Sigmoid colon (tissue), 7 donors: ENCODE data around the gene TBX4. TPM values are rescaled to one million over a fixed set of nuclear protein-coding genes. Genes with fewer than 3 reads are reported as not detected.

Experiments used
- DNase-seq: peaks from one replicate; pipeline ENCODE4 v3.0.0-alpha.2; 2019
- H3K27ac ChIP-seq, 4 donors: fragments of 200-600 bp; sonication (generic); one replicate each; pipeline ENCODE4 v1.5.1; 2016 to 2019; ENCODE audit warnings: mild to moderate bottlenecking in 1 of 4
- H3K27me3 ChIP-seq, 3 donors: fragments of 200-600 bp; sonication (generic); one replicate each; pipeline ENCODE4 v1.5.1; 2019; ENCODE audit warnings: mild to moderate bottlenecking in 1 of 3
- H3K36me3 ChIP-seq, 4 donors: fragments of 200-600 bp; sonication (generic); one replicate each; pipeline ENCODE4 v1.5.1; 2016 to 2019
- H3K4me1 ChIP-seq, 4 donors: fragments of 200-600 bp; sonication (generic); one replicate each; pipeline ENCODE4 v1.5.1; 2017 to 2019
- H3K4me3 ChIP-seq, 4 donors: fragments of 200-600 bp; sonication (generic); one replicate each; pipeline ENCODE4 v1.5.1; 2017 to 2019; ENCODE audit warnings: mild to moderate bottlenecking in 2 of 4, moderate library complexity in 1 of 4
- H3K9me3 ChIP-seq, 4 donors: fragments of 200-600 bp in 3 of 4; sonication (generic) in 3 of 4; one replicate each; pipeline versions ENCODE4 v1.5.1 to v1.6.1; 2013 to 2019
- CTCF ChIP-seq, 4 experiments: fragments of 450-650 bp in 3 of 4; fragments of 200-600 bp in 1 of 4; IDR thresholded peaks; one replicate each; pipeline ENCODE4 v1.5.1; 2016 to 2019; ENCODE audit warnings: antibody characterized with exemption in 4 of 4, mild to moderate bottlenecking in 3 of 4, moderate library complexity in 2 of 4
- EP300 ChIP-seq, 4 donors: sonication (generic); formaldehyde crosslinking; IDR thresholded peaks; one replicate each; pipeline ENCODE4 v1.6.1; 2017; ENCODE audit warnings: antibody characterized with exemption in 4 of 4
- POLR2A ChIP-seq, 2 donors: fragments of 450-650 bp; IDR thresholded peaks; one replicate each; pipeline ENCODE4 v1.6.1; 2016; ENCODE audit warnings: antibody characterized with exemption in 2 of 2, mild to moderate bottlenecking in 2 of 2, moderate library complexity in 2 of 2
- POLR2AphosphoS5 ChIP-seq, 4 donors: sonication (generic); formaldehyde crosslinking; IDR thresholded peaks; one replicate each; pipeline ENCODE4 v1.6.1; 2017; ENCODE audit warnings: antibody characterized with exemption in 4 of 4
- WGBS, 2 donors: extraction: QIAGEN DNeasy Blood & Tissue Kit; methylation state at CpG; one replicate each; pipeline ENCODE4 v1.1.7; 2013; 5-methylcytosine and 5-hydroxymethylcytosine counted together
- intact Hi-C: fragments of 100-400 bp; cut with DNase I; formaldehyde crosslinking; loops from one replicate; pipeline ENCODE4 v1.15.1; 2023
- polyA plus RNA-seq, 3 donors: library from polyadenylated mRNA; stranded (reverse); fragments of 200-250 nt; gene quantifications; one replicate each; pipeline ENCODE4 v1.2.3, GENCODE V29; 2013
- total RNA-seq, 4 donors: library from RNA; depleted of rRNA; stranded (reverse); fragments of >200 nt; gene quantifications; one replicate each; pipeline ENCODE4 v1.1.0, GENCODE V29; 2016
- donor health status: healthy with polysubstance abuse.
- donor health status: Bipolar disorder and iron deficiency.
- donor health status: healthy.

Gene TBX4
- total and polyA plus RNA-seq, 7 donors = not detected

GRCh38 chr17:61488878-61489718 is 36.9 kb downstream of the TBX4 start:
- Histone ChIP-seq H3K27ac (no peak overlapping the region), H3K4me1 (peaks cover 0 to 23% (median 19%) of the 10 kb centered on the region in 4 donors), H3K36me3 (no peaks in the 10 kb centered on the region), H3K9me3 (no peaks in the 10 kb centered on the region), H3K27me3 (no peaks in the 10 kb centered on the region), H3K4me3 (no peak overlapping the region)
- intact Hi-C loops = loop anchor here (10.0 kb wide), 1 partner anchor 1536 kb away; no protein-coding TSS in a partner anchor
- no peak for DNase-seq
- no peak for TF ChIP-seq EP300 (IDR thresholded peaks at IDR 0.05)
- TF ChIP-seq POLR2A (IDR thresholded peaks at IDR 0.05) = no peak
- no peak for TF ChIP-seq CTCF (IDR thresholded peaks at IDR 0.05)
- TF ChIP-seq POLR2AphosphoS5 (IDR thresholded peaks at IDR 0.05) = no peak
- WGBS, 2 donors = 23 to 71% methylated on average over 16 of the region's 16 CpGs

GRCh38 chr17:61489719-61490490 is 37.7 kb downstream of the TBX4 start:
- H3K27me3 ChIP-seq = no peaks in the 10 kb centered on the region
- TF ChIP-seq POLR2AphosphoS5 (IDR thresholded peaks at IDR 0.05) (no peak), CTCF (IDR thresholded peaks at IDR 0.05) (no peak), EP300 (IDR thresholded peaks at IDR 0.05) (no peak), POLR2A (IDR thresholded peaks at IDR 0.05) (no peak)
- intact Hi-C loops = loop anchor here (10.0 kb wide), 1 partner anchor 1535 kb away; no protein-coding TSS in a partner anchor

GRCh38 chr17:61490540-61490975 is 38.3 kb downstream of the TBX4 start:
- no peak for TF ChIP-seq POLR2AphosphoS5 (IDR thresholded peaks at IDR 0.05)
- WGBS, 2 donors = 73 to 83% methylated on average over 5 of the region's 5 CpGs
- no peaks in the 10 kb centered on the region for H3K27me3 ChIP-seq
- H3K36me3 ChIP-seq = no peaks in the 10 kb centered on the region
- no peak overlapping the region for H3K4me3 ChIP-seq
- H3K9me3 ChIP-seq = no peaks in the 10 kb centered on the region
- intact Hi-C loops = no loop called here
- no peak for DNase-seq
- H3K4me1 ChIP-seq = peaks cover 0 to 23% (median 19%) of the 10 kb centered on the region in 4 donors
- peak overlapping the region in 1 of 4 donors; percentile 18 for H3K27ac ChIP-seq

More at GRCh38 chr17:61489719-61490490, 37.7 kb downstream of the TBX4 start:
- no peak for DNase-seq
- WGBS, 2 donors = 87 to 92% methylated on average over 12 of the region's 12 CpGs
- H3K4me3 ChIP-seq = no peak overlapping the region
- no peaks in the 10 kb centered on the region for H3K9me3 ChIP-seq
- H3K36me3 ChIP-seq = no peaks in the 10 kb centered on the region
- H3K4me1 ChIP-seq = peaks cover 0 to 23% (median 19%) of the 10 kb centered on the region in 4 donors
- no peak overlapping the region for H3K27ac ChIP-seq

- no peak overlapping the region for H3K4me3 ChIP-seq
- no peaks in the 10 kb centered on the region for H3K27me3 ChIP-seq
- peak overlapping the region in 1 of 4 donors; percentile 68 for H3K27ac ChIP-seq
- no peaks in the 10 kb centered on the region for H3K9me3 ChIP-seq
- no peaks in the 10 kb centered on the region for H3K36me3 ChIP-seq
- peaks cover 0 to 28% (median 24%) of the 10 kb centered on the region in 4 donors for H3K4me1 ChIP-seq
- WGBS, 2 donors = 88 to 96% methylated on average over 3 of the region's 3 CpGs
- TF ChIP-seq POLR2AphosphoS5 (IDR thresholded peaks at IDR 0.05) = no peak
- TF ChIP-seq POLR2A (IDR thresholded peaks at IDR 0.05) = no peak
- TF ChIP-seq CTCF (IDR thresholded peaks at IDR 0.05) = no peak
- no peak for TF ChIP-seq EP300 (IDR thresholded peaks at IDR 0.05)
- no peak for DNase-seq
- intact Hi-C loops = no loop called here
These were observed 39.8 kb downstream of the TBX4 start for GRCh38 chr17:61491981-61492380.
